Mesothelial cell of epicardium (in vitro differentiated cells): ENCODE data around the gene ATP9A. TPM values are rescaled to one million over a fixed set of nuclear protein-coding genes. Genes with fewer than 3 reads are reported as not detected.
A peak's percentile ranks its signal among the peaks of the same experiment; 100 is the strongest.

Experiments
- DNase-seq, 2 experiments: peaks; one replicate each; pipeline ENCODE4 v3.0.0; 2021; ENCODE audit warnings: low spot score in 2 of 2; ENCODE audit not compliant: unreplicated experiment in 2 of 2
- H3K27ac Mint-ChIP-seq: 2 replicates; pipeline ENCODE4 v1.8.0; 2021; ENCODE audit warnings: mixed read lengths
- H3K27me3 Mint-ChIP-seq: 2 replicates; pipeline ENCODE4 v1.8.0; 2021; ENCODE audit warnings: low read depth, mixed read lengths
- H3K36me3 Mint-ChIP-seq: 2 replicates; pipeline ENCODE4 v1.8.0; 2021; ENCODE audit warnings: mixed read lengths
- H3K4me1 Mint-ChIP-seq: 2 replicates; pipeline ENCODE4 v1.8.0; 2021; ENCODE audit warnings: mixed read lengths
- H3K4me3 Mint-ChIP-seq: 2 replicates; pipeline ENCODE4 v1.8.0; 2021; ENCODE audit warnings: mild to moderate bottlenecking, moderate library complexity, mixed read lengths
- H3K9me3 Mint-ChIP-seq: 2 replicates; pipeline ENCODE4 v1.8.0; 2021; ENCODE audit warnings: mixed read lengths
- CTCF ChIP-seq: fragments of 200-600 bp; sonication (generic); IDR thresholded peaks from one replicate; pipeline ENCODE4 v1.5.0; 2021; ENCODE audit warnings: antibody characterized with exemption; ENCODE audit not compliant: unreplicated experiment
- total RNA-seq: library from RNA; stranded (reverse); gene quantifications from 3 replicates; pipeline ENCODE4 v1.2.1, GENCODE V29; 2021

ATP9A gene
- total RNA-seq, 1 donor from 2014 or later = 80.0 TPM

DNA sequence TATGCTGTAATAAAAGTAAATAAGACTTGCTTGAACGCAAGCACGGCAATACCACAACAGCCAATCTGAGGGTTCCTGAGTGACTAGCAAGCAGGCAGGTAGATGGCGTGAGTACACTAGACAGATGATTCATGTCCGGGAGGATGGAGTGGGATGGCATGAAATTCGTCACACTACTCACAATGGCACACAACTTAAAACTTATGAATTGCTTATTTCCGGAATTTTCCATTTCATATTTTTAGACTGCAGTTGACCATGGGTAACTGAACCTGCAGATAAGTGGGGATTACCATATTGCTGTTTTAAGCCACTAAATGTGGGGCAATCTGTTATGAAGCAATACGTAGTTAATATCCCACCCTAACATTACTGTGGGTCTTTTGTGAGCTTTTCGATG lies 132.1 kb downstream of the ATP9A start:
- no peaks in the 10 kb centered on the region for H3K27me3 Mint-ChIP-seq
- peaks cover 20% of the 10 kb centered on the region for H3K4me1 Mint-ChIP-seq
- no peak for TF ChIP-seq CTCF
- H3K9me3 Mint-ChIP-seq = no peaks in the 10 kb centered on the region
- H3K27ac Mint-ChIP-seq = no peak overlapping the region
- DNase-seq = no peak
- peaks cover 24% of the 10 kb centered on the region for H3K36me3 Mint-ChIP-seq
- H3K4me3 Mint-ChIP-seq = no peak overlapping the region

DNA sequence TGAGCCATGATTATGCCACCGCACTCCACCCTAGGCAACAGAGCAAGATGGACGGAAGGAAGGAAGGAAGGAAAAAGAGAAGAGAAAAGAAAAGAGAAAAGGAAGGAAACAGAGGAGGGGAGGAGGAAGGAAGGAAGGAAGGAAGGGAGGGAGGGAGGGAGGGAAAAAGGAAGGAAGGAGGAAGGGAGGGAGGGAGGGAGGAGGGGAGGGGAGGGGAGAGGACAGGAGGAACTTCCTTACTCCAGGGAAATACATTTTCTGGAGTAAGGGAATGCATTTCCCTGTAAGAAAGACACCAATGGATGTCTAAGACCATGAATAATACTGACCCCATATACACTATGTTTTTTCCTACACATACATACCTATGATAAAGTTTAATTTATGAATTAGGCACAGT lies 132.5 kb downstream of the ATP9A start:
- no peaks in the 10 kb centered on the region for H3K9me3 Mint-ChIP-seq
- H3K4me1 Mint-ChIP-seq = peaks cover 24% of the 10 kb centered on the region
- no peaks in the 10 kb centered on the region for H3K27me3 Mint-ChIP-seq
- no peak for DNase-seq
- TF ChIP-seq CTCF = no peak
- H3K36me3 Mint-ChIP-seq = peaks cover 24% of the 10 kb centered on the region
- H3K4me3 Mint-ChIP-seq = no peak overlapping the region
- no peak overlapping the region for H3K27ac Mint-ChIP-seq

DNA sequence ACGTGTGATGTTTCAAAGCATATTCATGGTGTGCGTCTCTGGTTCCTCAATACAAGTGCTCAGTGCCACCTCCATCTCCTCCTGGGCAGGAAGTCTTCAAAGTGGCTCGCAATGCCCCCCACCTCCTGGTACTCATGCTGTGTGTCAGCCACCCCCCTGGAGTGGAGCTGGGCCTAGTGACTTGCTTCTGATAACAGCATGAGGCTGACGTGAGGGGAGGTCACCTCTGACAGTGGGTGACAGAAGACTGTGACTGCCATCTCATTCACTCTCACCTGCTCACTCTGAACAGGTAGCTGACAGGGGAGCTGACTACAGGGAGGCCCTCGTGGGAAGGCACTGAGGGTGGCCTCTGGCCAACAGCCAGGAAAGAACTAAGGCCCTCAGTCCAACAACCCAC lies 133.3 kb downstream of the ATP9A start:
- no peak overlapping the region for H3K4me3 Mint-ChIP-seq
- no peak for DNase-seq
- H3K27me3 Mint-ChIP-seq = no peaks in the 10 kb centered on the region
- H3K4me1 Mint-ChIP-seq = peaks cover 30% of the 10 kb centered on the region
- TF ChIP-seq CTCF = no peak
- no peak overlapping the region for H3K27ac Mint-ChIP-seq
- H3K36me3 Mint-ChIP-seq = peaks cover 26% of the 10 kb centered on the region
- no peaks in the 10 kb centered on the region for H3K9me3 Mint-ChIP-seq

GRCh38 chr20:51634257-51634656 lies 133.9 kb downstream of the ATP9A start:
- H3K36me3 Mint-ChIP-seq = peaks cover 25% of the 10 kb centered on the region
- H3K27ac Mint-ChIP-seq = no peak overlapping the region
- no peaks in the 10 kb centered on the region for H3K9me3 Mint-ChIP-seq

DNA sequence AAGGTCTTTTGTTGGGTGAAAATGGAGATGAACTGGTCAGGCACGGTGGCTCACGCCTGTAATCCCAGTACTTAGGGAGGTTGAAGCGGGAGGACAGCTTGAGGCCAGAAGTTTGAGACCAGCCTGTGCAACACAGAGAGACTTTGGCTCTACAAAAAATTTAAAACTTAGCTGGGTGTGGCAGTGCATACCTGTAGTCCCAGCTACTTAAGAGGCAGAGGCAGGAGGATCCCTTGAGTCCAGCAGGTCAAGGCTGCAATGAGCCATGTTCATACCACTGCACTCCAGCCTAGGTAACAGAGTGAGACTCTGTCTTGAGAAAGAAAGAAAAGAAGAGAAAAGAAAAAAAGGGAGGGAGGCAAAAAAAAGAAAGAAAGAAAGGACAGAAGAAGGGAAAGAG lies 134.8 kb downstream of the ATP9A start:
- Mint-ChIP-seq H3K36me3 (peaks cover 31% of the 10 kb centered on the region), H3K9me3 (no peaks in the 10 kb centered on the region), H3K4me3 (no peak overlapping the region), H3K27ac (peak overlapping the region; percentile 58), H3K4me1 (peaks cover 37% of the 10 kb centered on the region), H3K27me3 (no peaks in the 10 kb centered on the region)
- TF ChIP-seq CTCF = no peak
- DNase-seq = no peak

More at GRCh38 chr20:51634257-51634656, 133.9 kb downstream of the ATP9A start:
- no peak for TF ChIP-seq CTCF
- no peak overlapping the region for H3K4me3 Mint-ChIP-seq
- H3K27me3 Mint-ChIP-seq = no peaks in the 10 kb centered on the region
- DNase-seq = no peak
- peaks cover 32% of the 10 kb centered on the region for H3K4me1 Mint-ChIP-seq

DNA sequence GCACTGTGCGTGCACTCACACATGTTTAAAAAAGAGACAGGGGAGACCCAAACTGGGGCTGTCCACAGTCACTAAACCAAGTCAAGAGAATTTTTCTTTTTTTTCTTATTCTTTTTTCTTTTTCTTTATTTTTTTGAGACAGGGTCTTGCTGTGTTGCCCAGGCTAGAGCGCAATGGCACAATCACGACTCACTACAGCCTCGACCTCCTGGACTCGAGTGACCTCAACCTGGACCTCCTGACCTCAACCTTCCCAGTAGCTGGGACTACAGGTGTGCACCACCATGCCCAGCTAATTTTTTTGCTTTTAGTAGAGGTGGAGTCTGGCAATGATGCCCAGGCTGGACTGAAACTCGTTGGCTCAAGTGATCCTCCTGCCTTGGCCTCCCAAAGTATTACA lies 136.2 kb downstream of the ATP9A start:
- TF ChIP-seq CTCF = no peak
- Mint-ChIP-seq H3K27me3 (no peaks in the 10 kb centered on the region), H3K36me3 (peaks cover 36% of the 10 kb centered on the region), H3K4me1 (peaks cover 35% of the 10 kb centered on the region), H3K4me3 (peak overlapping the region; percentile 17), H3K9me3 (no peaks in the 10 kb centered on the region), H3K27ac (peak overlapping the region; percentile 97)
- no peak for DNase-seq
